LNCaP clone FGC (cell line): ENCODE data around the gene HEMK1.

ENCODE experiments used
- DNase-seq: peaks from one replicate; pipeline ENCODE4 v3.0.0-alpha.2; 2011; ENCODE audit warnings: low read depth
- H3K4me3 ChIP-seq: 2 replicates; pipeline ENCODE4 v1.5.1; 2011; ENCODE audit warnings: mild to moderate bottlenecking, low read depth, low read length, control low read depth
- CTCF ChIP-seq: IDR thresholded peaks from 2 replicates; pipeline ENCODE4 v1.5.1; 2012; ENCODE audit warnings: mild to moderate bottlenecking; ENCODE audit not compliant: control insufficient read depth, insufficient read depth; ENCODE audit errors: extremely low read depth

The HEMK1 gene

GRCh38 chr3:50591196-50591741 is 21.9 kb downstream of the HEMK1 start:
- no peak overlapping the region for H3K4me3 ChIP-seq
- no peak for DNase-seq
- no peak for TF ChIP-seq CTCF

GRCh38 chr3:50592568-50592967 is 23.2 kb downstream of the HEMK1 start:
- no peak overlapping the region for H3K4me3 ChIP-seq
- TF ChIP-seq CTCF = no peak
- DNase-seq = no peak

- no peak for TF ChIP-seq CTCF
- no peak overlapping the region for H3K4me3 ChIP-seq
- DNase-seq = no peak
Measured at GRCh38 chr3:50594253-50594785, 25.0 kb downstream of the HEMK1 start.

- no peak for DNase-seq
- TF ChIP-seq CTCF = no peak
- no peak overlapping the region for H3K4me3 ChIP-seq
Measured at GRCh38 chr3:50599115-50599715, 29.9 kb downstream of the HEMK1 start.

GRCh38 chr3:50599716-50600118 is 30.4 kb downstream of the HEMK1 start:
- no peak for TF ChIP-seq CTCF
- DNase-seq = no peak
- no peak overlapping the region for H3K4me3 ChIP-seq

GRCh38 chr3:50600141-50600753 is 30.9 kb downstream of the HEMK1 start:
- TF ChIP-seq CTCF = no peak
- no peak overlapping the region for H3K4me3 ChIP-seq

More at GRCh38 chr3:50600141-50600753, 30.9 kb downstream of the HEMK1 start:
- DNase-seq = no peak
